ENCODE results near the gene CDK3.

The CDK3 gene

GRCh38 chr17:75979705-75980187 is 20.9 kb upstream of the CDK3 start:
- H3K4me3 ChIP-seq (ENCODE audit: low read depth, low read length), result peak overlapping the region; percentile 75
- no peaks in the 10 kb centered on the region for H3K36me3 ChIP-seq (replicated peaks)
- TF ChIP-seq CTCF (IDR thresholded peaks at IDR 0.05; ENCODE audit: low read depth, low read length, missing control alignments), result no peak
- DNase-seq, result peak; percentile 66
- no peaks in the 10 kb centered on the region for H3K27me3 ChIP-seq (replicated peaks)
- in situ Hi-C loops (cut with HindIII; ENCODE audit: low pct_ligation_motif_present, low sequenced_read_pairs), result no loop called here
- H3K27ac ChIP-seq, result peak overlapping the region; percentile 100

GRCh38 chr17:75980188-75981018 is 20.3 kb upstream of the CDK3 start:
- Histone ChIP-seq H3K27me3 (replicated peaks) (no peaks in the 10 kb centered on the region), H3K4me3 (ENCODE audit: low read depth, low read length) (peak overlapping the region; percentile 75), H3K36me3 (replicated peaks) (no peaks in the 10 kb centered on the region), H3K27ac (peak overlapping the region; percentile 100)
- no peak for TF ChIP-seq CTCF (IDR thresholded peaks at IDR 0.05; ENCODE audit: low read depth, low read length, missing control alignments)
- in situ Hi-C loops (cut with HindIII; ENCODE audit: low pct_ligation_motif_present, low sequenced_read_pairs), result no loop called here
- no peak for DNase-seq

GRCh38 chr17:75981019-75981615 is 19.5 kb upstream of the CDK3 start:
- H3K4me3 ChIP-seq (ENCODE audit: low read depth, low read length), result no peak overlapping the region
- no peak overlapping the region for H3K27ac ChIP-seq
- TF ChIP-seq CTCF (IDR thresholded peaks at IDR 0.05; ENCODE audit: low read depth, low read length, missing control alignments), result no peak
- H3K36me3 ChIP-seq (replicated peaks), result no peaks in the 10 kb centered on the region
- no peaks in the 10 kb centered on the region for H3K27me3 ChIP-seq (replicated peaks)
- in situ Hi-C loops (cut with HindIII; ENCODE audit: low pct_ligation_motif_present, low sequenced_read_pairs), result no loop called here
- no peak for DNase-seq

- Histone ChIP-seq H3K27ac (no peak overlapping the region), H3K4me3 (ENCODE audit: low read depth, low read length) (no peak overlapping the region), H3K27me3 (replicated peaks) (no peaks in the 10 kb centered on the region), H3K36me3 (replicated peaks) (no peaks in the 10 kb centered on the region)
- no peak for DNase-seq
- in situ Hi-C loops (cut with HindIII; ENCODE audit: low pct_ligation_motif_present, low sequenced_read_pairs), result no loop called here
- TF ChIP-seq CTCF (IDR thresholded peaks at IDR 0.05; ENCODE audit: low read depth, low read length, missing control alignments), result no peak
These were observed 17.0 kb upstream of the CDK3 start for GRCh38 chr17:75983501-75984181.

GRCh38 chr17:75985986-75986385 is 14.7 kb upstream of the CDK3 start:
- DNase-seq, result no peak
- TF ChIP-seq CTCF (IDR thresholded peaks at IDR 0.05; ENCODE audit: low read depth, low read length, missing control alignments), result no peak
- no peak overlapping the region for H3K27ac ChIP-seq
- H3K4me3 ChIP-seq (ENCODE audit: low read depth, low read length), result no peak overlapping the region
- in situ Hi-C loops (cut with HindIII; ENCODE audit: low pct_ligation_motif_present, low sequenced_read_pairs), result no loop called here
- no peaks in the 10 kb centered on the region for H3K36me3 ChIP-seq (replicated peaks)
- no peaks in the 10 kb centered on the region for H3K27me3 ChIP-seq (replicated peaks)
